RWPE2 (cell line): ENCODE measurements around the gene RPTOR.
"Not testable (repeated sequence)": the region's sequence is repeated elsewhere in the genome, so short reads cannot be mapped to it uniquely, and the experiment has no call there.

ENCODE experiments used
- ATAC-seq: fragments of 200-7000 bp; cut with Tn5 transposase; 3 replicates; pipeline ENCODE4 v1.9.1; 2021; ENCODE audit warnings: low read depth
- DNase-seq: peaks from one replicate; pipeline ENCODE4 v3.0.0-alpha.2; 2020; ENCODE audit warnings: low spot score
- H3K27ac ChIP-seq: fragments of 450-650 bp; 2 replicates; pipeline ENCODE4 v1.5.1; 2017; ENCODE audit warnings: mild to moderate bottlenecking; ENCODE audit not compliant: poor library complexity, severe bottlenecking
- H3K27me3 ChIP-seq: fragments of 250-450 bp; sonication (Bioruptor Pico); 2 replicates; pipeline ENCODE4 v1.5.1; 2021; ENCODE audit warnings: mild to moderate bottlenecking, moderate library complexity; ENCODE audit not compliant: insufficient read depth, poor library complexity, severe bottlenecking
- H3K36me3 ChIP-seq: fragments of 250-450 bp; sonication (Bioruptor Pico); 2 replicates; pipeline ENCODE4 v1.5.1; 2020; ENCODE audit warnings: low read depth, mild to moderate bottlenecking, moderate library complexity
- H3K4me1 ChIP-seq: fragments of 250-450 bp; sonication (Bioruptor Pico); 2 replicates; pipeline ENCODE4 v1.5.1; 2021; ENCODE audit warnings: mild to moderate bottlenecking, moderate library complexity; ENCODE audit not compliant: insufficient read depth, poor library complexity, severe bottlenecking
- H3K4me3 ChIP-seq: fragments of 250-450 bp; sonication (Bioruptor Pico); 2 replicates; pipeline ENCODE4 v1.5.1; 2021; ENCODE audit warnings: mild to moderate bottlenecking, moderate library complexity; ENCODE audit not compliant: severe bottlenecking
- H3K9me3 ChIP-seq: fragments of 250-450 bp; sonication (Bioruptor Pico); 2 replicates; pipeline ENCODE4 v1.5.1; 2021; ENCODE audit warnings: mild to moderate bottlenecking, moderate library complexity; ENCODE audit not compliant: severe bottlenecking
- TF ChIP-seq, protein P1 (sequence below): fragments of 450-650 bp; IDR thresholded peaks from one replicate; pipeline ENCODE4 v1.5.1; 2017; ENCODE audit warnings: mild to moderate bottlenecking, moderate library complexity; ENCODE audit not compliant: poor library complexity, severe bottlenecking

RPTOR gene

DNA sequence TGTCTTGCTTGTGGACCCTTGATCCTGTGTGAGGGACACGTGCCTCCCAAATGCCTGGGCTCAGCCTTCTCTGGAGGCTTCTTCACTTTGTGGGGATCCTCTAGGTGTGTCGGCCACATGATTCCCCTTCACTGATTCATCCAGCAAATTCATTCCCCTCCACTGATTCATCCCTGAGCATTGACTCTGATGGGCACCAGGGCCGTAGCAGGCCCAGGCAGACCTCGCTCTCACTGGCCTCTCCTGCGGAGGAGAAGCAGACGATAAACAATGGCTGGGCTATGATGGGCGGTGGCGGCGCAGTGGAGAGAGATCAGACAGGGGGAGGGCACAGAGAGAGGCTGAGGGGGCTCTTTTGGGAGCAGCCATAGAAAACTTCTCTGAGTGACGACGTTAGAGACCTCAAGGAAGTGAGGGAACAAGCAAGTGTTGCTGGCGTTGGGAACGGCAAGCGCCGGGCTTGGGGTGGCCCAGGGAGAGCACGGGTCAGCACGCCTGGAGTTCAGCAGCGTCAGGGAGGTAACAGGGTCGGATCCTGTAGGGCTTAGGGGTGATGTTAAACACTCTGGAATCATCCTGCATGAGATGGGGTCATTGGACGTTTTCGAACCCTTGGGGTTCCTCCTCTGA, 17.5 kb upstream of the RPTOR start:
- Histone ChIP-seq H3K27ac (peak overlapping the region; percentile 18), H3K9me3 (no peaks in the 10 kb centered on the region), H3K36me3 (no peaks in the 10 kb centered on the region), H3K4me3 (no peak overlapping the region), H3K27me3 (no peaks in the 10 kb centered on the region), H3K4me1 (peaks cover 9% of the 10 kb centered on the region)
- TF ChIP-seq, protein P1, sequence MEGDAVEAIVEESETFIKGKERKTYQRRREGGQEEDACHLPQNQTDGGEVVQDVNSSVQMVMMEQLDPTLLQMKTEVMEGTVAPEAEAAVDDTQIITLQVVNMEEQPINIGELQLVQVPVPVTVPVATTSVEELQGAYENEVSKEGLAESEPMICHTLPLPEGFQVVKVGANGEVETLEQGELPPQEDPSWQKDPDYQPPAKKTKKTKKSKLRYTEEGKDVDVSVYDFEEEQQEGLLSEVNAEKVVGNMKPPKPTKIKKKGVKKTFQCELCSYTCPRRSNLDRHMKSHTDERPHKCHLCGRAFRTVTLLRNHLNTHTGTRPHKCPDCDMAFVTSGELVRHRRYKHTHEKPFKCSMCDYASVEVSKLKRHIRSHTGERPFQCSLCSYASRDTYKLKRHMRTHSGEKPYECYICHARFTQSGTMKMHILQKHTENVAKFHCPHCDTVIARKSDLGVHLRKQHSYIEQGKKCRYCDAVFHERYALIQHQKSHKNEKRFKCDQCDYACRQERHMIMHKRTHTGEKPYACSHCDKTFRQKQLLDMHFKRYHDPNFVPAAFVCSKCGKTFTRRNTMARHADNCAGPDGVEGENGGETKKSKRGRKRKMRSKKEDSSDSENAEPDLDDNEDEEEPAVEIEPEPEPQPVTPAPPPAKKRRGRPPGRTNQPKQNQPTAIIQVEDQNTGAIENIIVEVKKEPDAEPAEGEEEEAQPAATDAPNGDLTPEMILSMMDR: no peak
- DNase-seq: no peak
- ATAC-seq: peak; percentile 92

DNA sequence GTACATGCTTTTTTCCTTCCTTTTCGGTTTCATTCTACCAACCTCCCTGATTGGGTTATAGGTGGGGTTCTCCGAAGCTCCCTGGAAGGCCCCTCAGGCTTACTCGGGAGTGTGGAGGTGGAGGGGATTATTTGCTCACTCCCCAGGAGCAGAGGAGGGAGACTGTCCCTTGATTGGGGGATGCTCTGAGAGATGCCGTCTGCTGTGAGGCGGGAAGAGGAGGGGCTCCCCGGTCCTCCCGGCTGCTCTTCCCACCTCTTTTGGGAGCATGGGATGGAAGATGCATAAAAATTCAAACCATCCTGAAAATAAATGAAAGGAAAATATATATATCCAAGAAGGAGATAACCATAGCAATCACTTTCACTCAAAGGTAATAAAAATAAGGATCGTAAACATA, 16.1 kb upstream of the RPTOR start:
- Histone ChIP-seq H3K4me3 (no peak overlapping the region), H3K36me3 (no peaks in the 10 kb centered on the region), H3K27me3 (no peaks in the 10 kb centered on the region), H3K4me1 (peaks cover 9% of the 10 kb centered on the region), H3K27ac (no peak overlapping the region), H3K9me3 (no peaks in the 10 kb centered on the region)
- TF ChIP-seq, protein P1: no peak
- DNase-seq (no peak), ATAC-seq (no peak)

DNA sequence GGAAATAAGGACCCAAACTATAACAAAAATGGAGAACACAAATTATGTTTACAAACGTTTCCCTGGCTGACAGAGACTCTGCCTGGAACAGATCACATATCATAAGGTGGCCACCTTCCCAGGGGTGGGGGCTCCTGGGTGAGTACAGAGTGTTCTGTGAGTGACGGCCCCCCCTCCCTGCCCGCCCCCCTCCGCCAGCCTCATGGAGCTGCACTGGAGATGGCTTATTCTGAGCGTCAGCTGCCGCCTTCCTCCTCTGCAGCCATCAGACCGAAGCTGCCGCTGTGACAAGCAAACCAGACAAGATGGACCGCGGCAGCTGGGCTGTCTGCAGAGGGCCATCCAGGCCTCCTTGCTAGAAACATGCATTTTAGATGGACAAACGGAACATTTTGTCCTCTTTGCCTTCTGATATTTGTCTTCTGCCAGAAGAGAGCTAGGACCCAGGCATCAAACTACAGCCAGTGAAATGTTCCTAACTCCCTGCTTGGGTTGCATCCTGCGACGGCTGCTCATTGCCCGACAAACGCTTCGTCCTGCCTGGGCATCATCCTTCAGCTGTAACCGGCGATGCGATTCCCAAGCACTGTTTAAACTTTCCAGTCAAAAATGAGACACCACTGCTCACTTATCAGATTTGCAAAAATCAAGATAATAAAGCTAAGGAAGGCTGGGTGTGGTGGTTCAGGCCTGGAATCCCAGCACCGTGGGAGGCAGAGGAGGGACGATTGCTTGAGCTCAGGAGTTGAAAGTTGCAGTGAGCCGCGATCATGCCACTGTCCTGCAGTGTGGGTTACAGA, 15.3 kb upstream of the RPTOR start:
- no peaks in the 10 kb centered on the region for H3K36me3 ChIP-seq
- no peaks in the 10 kb centered on the region for H3K9me3 ChIP-seq
- ATAC-seq: no peak
- TF ChIP-seq, protein P1: no peak
- DNase-seq: no peak
- H3K27ac ChIP-seq: no peak overlapping the region
- H3K4me1 ChIP-seq: peaks cover 9% of the 10 kb centered on the region
- no peak overlapping the region for H3K4me3 ChIP-seq
- no peaks in the 10 kb centered on the region for H3K27me3 ChIP-seq

DNA sequence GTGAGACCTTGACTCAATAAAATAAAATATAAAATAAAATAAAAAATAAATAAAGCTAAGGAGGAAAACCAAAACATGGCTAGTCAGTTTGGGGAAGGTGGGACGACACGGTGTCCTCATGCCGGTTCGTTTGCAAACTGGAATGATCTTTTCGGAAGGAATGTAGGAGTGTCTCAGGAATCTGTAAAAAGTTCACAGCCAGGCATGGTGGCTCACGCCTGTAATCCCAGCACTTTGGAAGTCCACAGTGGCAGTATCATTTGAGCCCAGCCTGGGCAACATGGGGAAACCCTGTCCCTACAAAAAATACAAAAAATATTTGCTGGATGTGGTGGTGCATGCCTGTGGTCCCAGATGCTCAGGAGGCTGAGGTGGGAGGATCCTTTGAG, 14.7 kb upstream of the RPTOR start:
- no peaks in the 10 kb centered on the region for H3K9me3 ChIP-seq
- no peak overlapping the region for H3K27ac ChIP-seq
- H3K4me1 ChIP-seq: peaks cover 9% of the 10 kb centered on the region
- peak; percentile 57; the same call in 2 of the 3 replicates for ATAC-seq
- H3K4me3 ChIP-seq: no peak overlapping the region
- TF ChIP-seq, protein P1: no peak
- no peaks in the 10 kb centered on the region for H3K27me3 ChIP-seq
- no peaks in the 10 kb centered on the region for H3K36me3 ChIP-seq
- DNase-seq: no peak

DNA sequence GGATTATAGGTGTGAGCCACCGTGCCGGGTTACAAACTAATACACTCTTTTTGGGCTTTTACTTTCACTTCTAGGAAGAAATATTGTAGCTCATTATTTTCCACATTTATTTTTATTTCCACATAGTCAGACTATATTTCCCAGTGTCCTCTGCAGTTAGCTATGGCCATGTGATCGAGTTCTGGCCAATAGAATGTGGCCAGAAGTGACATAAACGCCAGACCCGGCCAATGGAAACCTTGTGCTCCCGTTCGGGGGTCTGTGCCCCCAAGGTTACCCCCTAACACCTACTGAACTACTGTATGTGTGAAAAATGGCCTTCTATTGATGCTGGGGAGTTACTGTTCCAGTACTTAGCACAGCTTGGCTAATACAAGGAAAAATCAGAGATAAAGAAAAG, 13.2 kb upstream of the RPTOR start:
- ATAC-seq: no peak
- Histone ChIP-seq H3K27ac (no peak overlapping the region), H3K36me3 (no peaks in the 10 kb centered on the region), H3K4me3 (no peak overlapping the region), H3K4me1 (peaks cover 9% of the 10 kb centered on the region), H3K9me3 (no peaks in the 10 kb centered on the region), H3K27me3 (no peaks in the 10 kb centered on the region)
- DNase-seq: no peak
- TF ChIP-seq, protein P1: no peak

DNA sequence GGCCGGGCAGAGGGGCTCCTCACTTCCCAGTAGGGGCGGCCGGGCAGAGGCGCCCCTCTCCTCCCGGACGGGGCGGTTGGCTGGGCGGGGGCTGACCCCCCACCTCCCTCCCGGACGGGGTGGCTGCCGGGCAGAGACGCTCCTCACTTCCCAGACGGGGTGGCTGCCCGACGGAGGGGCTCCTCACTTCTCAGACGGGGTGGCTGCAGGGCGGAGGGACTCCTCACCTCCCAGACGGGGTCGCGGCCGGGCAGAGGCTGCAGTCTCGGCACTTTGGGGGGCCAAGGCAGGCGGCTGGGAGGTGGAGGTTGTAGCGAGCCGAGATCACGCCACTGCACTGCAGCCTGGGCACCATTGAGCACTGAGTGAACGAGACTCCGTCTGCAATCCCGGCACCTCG, 7.3 kb upstream of the RPTOR start:
- not testable (repeated sequence) for ATAC-seq, H3K36me3 ChIP-seq, H3K9me3 ChIP-seq, H3K4me1 ChIP-seq, H3K27me3 ChIP-seq, H3K4me3 ChIP-seq, DNase-seq, H3K27ac ChIP-seq
